Nephron progenitor cell (in vitro differentiated cells): ENCODE data around the gene TTC23.
"Not testable (repeated sequence)": the region's sequence is repeated elsewhere in the genome, so short reads cannot be mapped to it uniquely, and the experiment has no call there.

Experiments
- DNase-seq: peaks from one replicate; pipeline ENCODE4 v3.0.0; 2021
- H3K27ac Mint-ChIP-seq: 2 replicates; pipeline ENCODE4 v1.8.0; 2021; ENCODE audit warnings: mild to moderate bottlenecking, moderate library complexity, mixed read lengths
- H3K27me3 Mint-ChIP-seq: 2 replicates; pipeline ENCODE4 v1.8.0; 2021; ENCODE audit warnings: mild to moderate bottlenecking, low read depth, mixed read lengths; ENCODE audit not compliant: poor library complexity
- H3K36me3 Mint-ChIP-seq: 2 replicates; pipeline ENCODE4 v1.8.0; 2021; ENCODE audit warnings: low read depth, mixed read lengths
- H3K4me1 Mint-ChIP-seq: 2 replicates; pipeline ENCODE4 v1.8.0; 2021; ENCODE audit warnings: mixed read lengths
- H3K4me3 Mint-ChIP-seq: 2 replicates; pipeline ENCODE4 v1.8.0; 2021; ENCODE audit warnings: mild to moderate bottlenecking, moderate library complexity, mixed read lengths
- H3K9me3 Mint-ChIP-seq: 2 replicates; pipeline ENCODE4 v1.8.0; 2021; ENCODE audit warnings: mild to moderate bottlenecking, moderate library complexity, mixed read lengths
- TF ChIP-seq, protein P1 (sequence below): fragments of 200-600 bp; sonication (generic); IDR thresholded peaks from 2 replicates; pipeline ENCODE4 v1.5.0; 2021; ENCODE audit warnings: antibody characterized with exemption

The TTC23 gene

DNA sequence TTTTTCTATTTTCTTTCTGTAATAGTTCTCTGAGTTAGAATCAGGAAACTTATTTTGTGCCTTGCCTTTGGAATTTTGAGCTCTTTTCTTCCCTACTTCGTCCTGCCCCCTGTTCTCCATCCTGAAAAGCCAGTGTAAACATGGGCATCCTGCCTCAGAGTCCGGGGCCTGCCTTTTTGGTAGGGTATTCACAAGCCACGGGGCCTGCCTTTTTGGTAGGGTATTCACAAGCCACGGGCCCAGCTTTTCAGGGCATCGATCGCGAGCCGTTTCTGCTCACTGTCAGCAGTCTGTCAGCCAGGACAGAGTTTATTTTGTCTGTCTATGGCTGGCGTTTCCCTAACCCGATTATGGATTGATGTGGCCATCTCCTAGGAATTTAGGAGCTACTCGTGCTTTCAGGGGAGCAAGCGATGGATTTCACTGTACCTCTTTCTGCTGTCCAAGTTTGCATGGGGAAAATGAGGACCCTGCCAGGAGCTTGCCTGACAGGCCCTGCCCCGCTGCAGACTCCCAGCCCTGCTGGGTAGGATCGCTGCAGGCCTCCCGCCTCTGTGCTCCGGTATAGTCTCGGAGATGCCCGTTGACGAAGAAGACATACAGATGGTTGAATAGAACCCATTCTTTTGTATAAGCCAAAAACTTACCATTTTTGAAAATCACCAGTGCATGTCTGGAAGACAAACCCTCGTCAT is 131.7 kb downstream of the TTC23 start:
- H3K4me1 Mint-ChIP-seq, result peaks cover 23% of the 10 kb centered on the region
- no peak overlapping the region for H3K27ac Mint-ChIP-seq
- peaks cover 11% of the 10 kb centered on the region for H3K36me3 Mint-ChIP-seq
- H3K9me3 Mint-ChIP-seq, result no peaks in the 10 kb centered on the region
- TF ChIP-seq, protein P1, sequence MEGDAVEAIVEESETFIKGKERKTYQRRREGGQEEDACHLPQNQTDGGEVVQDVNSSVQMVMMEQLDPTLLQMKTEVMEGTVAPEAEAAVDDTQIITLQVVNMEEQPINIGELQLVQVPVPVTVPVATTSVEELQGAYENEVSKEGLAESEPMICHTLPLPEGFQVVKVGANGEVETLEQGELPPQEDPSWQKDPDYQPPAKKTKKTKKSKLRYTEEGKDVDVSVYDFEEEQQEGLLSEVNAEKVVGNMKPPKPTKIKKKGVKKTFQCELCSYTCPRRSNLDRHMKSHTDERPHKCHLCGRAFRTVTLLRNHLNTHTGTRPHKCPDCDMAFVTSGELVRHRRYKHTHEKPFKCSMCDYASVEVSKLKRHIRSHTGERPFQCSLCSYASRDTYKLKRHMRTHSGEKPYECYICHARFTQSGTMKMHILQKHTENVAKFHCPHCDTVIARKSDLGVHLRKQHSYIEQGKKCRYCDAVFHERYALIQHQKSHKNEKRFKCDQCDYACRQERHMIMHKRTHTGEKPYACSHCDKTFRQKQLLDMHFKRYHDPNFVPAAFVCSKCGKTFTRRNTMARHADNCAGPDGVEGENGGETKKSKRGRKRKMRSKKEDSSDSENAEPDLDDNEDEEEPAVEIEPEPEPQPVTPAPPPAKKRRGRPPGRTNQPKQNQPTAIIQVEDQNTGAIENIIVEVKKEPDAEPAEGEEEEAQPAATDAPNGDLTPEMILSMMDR, result no peak
- no peak overlapping the region for H3K4me3 Mint-ChIP-seq
- H3K27me3 Mint-ChIP-seq, result peaks cover 9% of the 10 kb centered on the region
- no peak for DNase-seq

GRCh38 chr15:99117111-99117510 is 132.3 kb downstream of the TTC23 start:
- H3K27ac Mint-ChIP-seq, result no peak overlapping the region
- H3K9me3 Mint-ChIP-seq, result no peaks in the 10 kb centered on the region
- H3K36me3 Mint-ChIP-seq, result peaks cover 11% of the 10 kb centered on the region
- H3K4me3 Mint-ChIP-seq, result no peak overlapping the region
- H3K27me3 Mint-ChIP-seq, result peaks cover 12% of the 10 kb centered on the region
- no peak for DNase-seq
- H3K4me1 Mint-ChIP-seq, result peaks cover 23% of the 10 kb centered on the region
- TF ChIP-seq, protein P1, result no peak

- TF ChIP-seq, protein P1, result no peak
- Mint-ChIP-seq H3K36me3 (peaks cover 11% of the 10 kb centered on the region), H3K27me3 (peaks cover 13% of the 10 kb centered on the region), H3K9me3 (no peaks in the 10 kb centered on the region), H3K4me3 (no peak overlapping the region), H3K4me1 (peaks cover 9% of the 10 kb centered on the region), H3K27ac (no peak overlapping the region)
- no peak for DNase-seq
Measured at GRCh38 chr15:99115300-99116215, 133.8 kb downstream of the TTC23 start.

DNA sequence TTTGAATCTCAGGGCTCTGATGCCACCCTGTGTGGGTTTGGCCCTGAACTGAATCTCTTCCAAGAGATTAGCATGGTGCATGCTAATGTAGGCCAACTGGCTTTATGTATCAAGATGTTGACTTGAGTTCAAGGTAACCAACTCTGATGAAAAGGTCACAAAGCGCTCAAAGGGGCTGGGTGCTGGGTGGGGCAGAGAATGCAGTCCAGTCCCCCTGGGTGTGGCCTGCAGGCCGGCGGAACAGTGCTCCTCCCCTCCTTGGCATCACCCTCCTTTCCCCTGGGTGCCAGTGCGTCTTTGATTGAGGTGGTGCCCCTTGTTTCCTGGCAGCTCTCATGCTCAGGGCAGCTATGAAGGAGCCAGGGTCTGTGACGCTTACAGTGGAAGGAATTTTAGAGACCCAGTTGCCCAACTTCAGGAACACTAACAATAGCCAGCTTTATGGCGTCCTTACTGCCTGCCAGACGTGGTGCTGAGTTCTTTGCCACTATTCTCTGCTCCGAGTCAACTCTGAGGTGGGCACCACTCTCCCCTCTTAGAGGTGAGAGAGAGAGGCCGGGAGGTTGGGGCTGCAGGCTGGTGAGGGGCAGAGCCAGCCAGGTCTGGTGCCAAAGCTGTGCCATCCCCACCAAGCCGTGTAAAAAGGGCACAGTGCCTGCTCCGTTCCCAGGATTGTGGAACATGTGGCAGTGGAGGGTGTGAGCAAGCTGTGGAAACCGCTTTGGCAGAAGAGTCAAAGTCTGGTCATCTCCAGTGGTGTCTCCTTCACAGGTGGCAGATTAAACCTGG is 134.7 kb downstream of the TTC23 start:
- H3K4me3 Mint-ChIP-seq, result no peak overlapping the region
- DNase-seq, result no peak
- no peak overlapping the region for H3K27ac Mint-ChIP-seq

DNA sequence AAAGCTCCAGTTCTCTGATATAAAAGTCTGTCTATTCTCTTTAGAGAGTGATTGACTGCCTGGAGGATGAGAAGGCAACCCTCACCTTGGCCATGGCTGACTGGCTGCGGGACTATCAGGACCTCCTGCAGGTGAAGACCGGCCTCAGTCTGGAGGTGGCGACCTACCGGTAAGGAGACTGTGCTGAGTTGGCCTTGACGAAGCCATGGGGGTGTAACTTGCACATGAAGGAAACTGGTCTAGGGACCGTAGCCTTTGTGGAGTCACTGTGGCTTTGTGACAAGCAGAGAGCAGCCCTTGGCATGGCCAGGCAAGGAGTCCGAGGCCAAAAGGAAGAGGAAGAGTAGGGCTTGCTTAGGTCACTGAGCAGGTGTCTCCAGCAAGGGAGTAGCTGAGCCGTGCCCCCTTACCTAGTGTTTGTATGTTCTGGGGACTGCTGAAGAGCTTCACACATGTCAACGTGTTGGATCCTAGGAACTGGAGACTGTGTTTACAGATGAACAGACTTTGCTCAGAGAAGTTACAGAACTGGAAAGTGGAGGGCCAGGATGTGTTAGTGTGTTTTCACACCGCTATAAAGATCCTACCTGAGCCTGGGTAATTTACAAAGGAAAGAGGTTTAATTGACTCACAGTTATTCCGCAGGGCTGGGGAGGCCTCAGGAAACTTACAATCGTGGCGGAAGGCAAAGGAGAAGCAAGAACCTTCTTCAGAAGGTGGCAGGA is 135.7 kb downstream of the TTC23 start:
- DNase-seq, result no peak
- Mint-ChIP-seq H3K27ac (no peak overlapping the region), H3K27me3 (peaks cover 31% of the 10 kb centered on the region), H3K4me3 (no peak overlapping the region), H3K36me3 (peaks cover 11% of the 10 kb centered on the region), H3K4me1 (no peaks in the 10 kb centered on the region), H3K9me3 (no peaks in the 10 kb centered on the region)
- TF ChIP-seq, protein P1, result no peak

More for the DNA sequence above, 134.7 kb downstream of the TTC23 start:
- peaks cover 11% of the 10 kb centered on the region for H3K36me3 Mint-ChIP-seq
- no peaks in the 10 kb centered on the region for H3K9me3 Mint-ChIP-seq
- TF ChIP-seq, protein P1, result no peak
- H3K27me3 Mint-ChIP-seq, result peaks cover 22% of the 10 kb centered on the region
- peaks cover under 1% of the 10 kb centered on the region for H3K4me1 Mint-ChIP-seq

DNA sequence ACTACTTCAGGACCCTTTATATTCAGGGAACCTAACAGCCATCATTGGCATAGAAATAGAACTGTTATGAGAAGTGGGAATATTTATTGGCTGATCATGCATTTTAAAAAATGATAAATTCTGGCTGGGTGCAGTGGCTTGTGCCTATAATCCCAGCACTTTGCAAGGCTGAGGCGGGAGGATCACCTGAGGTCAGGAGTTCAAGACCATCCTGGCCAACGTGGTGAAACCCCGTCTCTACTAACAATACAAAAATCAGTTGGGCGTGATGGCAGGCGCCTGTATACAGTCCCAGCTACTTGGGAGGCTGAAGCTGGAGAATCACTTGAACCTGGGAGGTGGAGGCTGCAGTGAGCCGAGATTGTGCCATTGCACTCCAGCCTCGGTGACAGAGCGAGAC is 137.7 kb downstream of the TTC23 start:
- H3K36me3 Mint-ChIP-seq, H3K4me1 Mint-ChIP-seq, DNase-seq, H3K9me3 Mint-ChIP-seq, H3K27ac Mint-ChIP-seq, H3K4me3 Mint-ChIP-seq: not testable (repeated sequence)
- H3K27me3 Mint-ChIP-seq, result peaks cover 48% of the 10 kb centered on the region
